ENCODE results near the gene SLC25A15.
A peak's percentile ranks its signal among the peaks of the same experiment; 100 is the strongest.
"Not testable (repeated sequence)": the region's sequence is repeated elsewhere in the genome, so short reads cannot be mapped to it uniquely, and the experiment has no call there.

SLC25A15 gene

GRCh38 chr13:40814803-40815202, 25.4 kb downstream of the SLC25A15 start:
- no peak for DNase-seq

- DNase-seq: no peak
Measured at GRCh38 chr13:40818926-40819325, 29.5 kb downstream of the SLC25A15 start.

GRCh38 chr13:40819797-40820315, 30.4 kb downstream of the SLC25A15 start:
- DNase-seq: no peak

- DNase-seq: peak; percentile 1 to 20
Measured at GRCh38 chr13:40839725-40840124, 50.3 kb downstream of the SLC25A15 start.

GRCh38 chr13:40840955-40841354, 51.5 kb downstream of the SLC25A15 start:
- DNase-seq: not testable (repeated sequence)

Data from inflammatory macrophage (primary cell).